GM12875 (cell line): ENCODE measurements around the gene KCNMA1.

ENCODE experiments used
- H3K4me3 ChIP-seq: one replicate; pipeline ENCODE4 v1.5.1; 2011; ENCODE audit warnings: low read depth, low read length, control low read depth
- TF ChIP-seq, protein P1 (sequence below): IDR thresholded peaks from 2 replicates; pipeline ENCODE4 v1.5.1; 2011; ENCODE audit warnings: low read depth, mild to moderate bottlenecking, control low read depth, inconsistent platforms, low read length, moderate library complexity, borderline replicate concordance; ENCODE audit not compliant: insufficient read depth

Gene KCNMA1

DNA sequence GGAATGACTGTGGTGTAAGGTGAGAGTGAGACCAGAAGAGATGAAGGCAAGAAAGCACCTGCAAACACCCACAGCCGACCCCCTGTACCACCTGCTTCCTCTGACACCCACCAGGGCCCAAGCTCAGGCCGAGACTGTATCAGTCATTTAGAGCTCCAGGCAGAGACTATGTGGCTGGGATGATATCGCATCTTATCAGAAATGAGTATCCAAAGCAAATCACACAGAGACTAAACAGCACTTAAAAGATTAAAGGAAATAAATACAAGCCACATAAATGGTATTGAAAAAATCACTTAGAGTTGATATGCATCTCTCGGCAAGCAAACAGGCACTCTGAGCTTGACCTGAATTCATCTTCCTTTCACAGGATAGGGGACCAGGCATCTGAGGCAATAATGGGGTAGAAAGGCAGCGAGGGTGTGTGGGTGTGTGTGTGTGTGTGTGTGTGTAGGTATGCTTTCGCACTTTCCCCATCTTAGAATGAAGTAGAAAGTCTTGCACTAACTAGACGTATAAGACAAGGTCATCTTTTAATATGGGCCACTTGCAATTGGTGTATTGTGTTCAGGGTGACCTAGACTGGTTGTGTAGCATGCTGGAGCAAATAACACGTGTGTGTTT lies 665.9 kb downstream of the KCNMA1 start:
- H3K4me3 ChIP-seq, result no peak overlapping the region
- TF ChIP-seq, protein P1, sequence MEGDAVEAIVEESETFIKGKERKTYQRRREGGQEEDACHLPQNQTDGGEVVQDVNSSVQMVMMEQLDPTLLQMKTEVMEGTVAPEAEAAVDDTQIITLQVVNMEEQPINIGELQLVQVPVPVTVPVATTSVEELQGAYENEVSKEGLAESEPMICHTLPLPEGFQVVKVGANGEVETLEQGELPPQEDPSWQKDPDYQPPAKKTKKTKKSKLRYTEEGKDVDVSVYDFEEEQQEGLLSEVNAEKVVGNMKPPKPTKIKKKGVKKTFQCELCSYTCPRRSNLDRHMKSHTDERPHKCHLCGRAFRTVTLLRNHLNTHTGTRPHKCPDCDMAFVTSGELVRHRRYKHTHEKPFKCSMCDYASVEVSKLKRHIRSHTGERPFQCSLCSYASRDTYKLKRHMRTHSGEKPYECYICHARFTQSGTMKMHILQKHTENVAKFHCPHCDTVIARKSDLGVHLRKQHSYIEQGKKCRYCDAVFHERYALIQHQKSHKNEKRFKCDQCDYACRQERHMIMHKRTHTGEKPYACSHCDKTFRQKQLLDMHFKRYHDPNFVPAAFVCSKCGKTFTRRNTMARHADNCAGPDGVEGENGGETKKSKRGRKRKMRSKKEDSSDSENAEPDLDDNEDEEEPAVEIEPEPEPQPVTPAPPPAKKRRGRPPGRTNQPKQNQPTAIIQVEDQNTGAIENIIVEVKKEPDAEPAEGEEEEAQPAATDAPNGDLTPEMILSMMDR, result no peak

DNA sequence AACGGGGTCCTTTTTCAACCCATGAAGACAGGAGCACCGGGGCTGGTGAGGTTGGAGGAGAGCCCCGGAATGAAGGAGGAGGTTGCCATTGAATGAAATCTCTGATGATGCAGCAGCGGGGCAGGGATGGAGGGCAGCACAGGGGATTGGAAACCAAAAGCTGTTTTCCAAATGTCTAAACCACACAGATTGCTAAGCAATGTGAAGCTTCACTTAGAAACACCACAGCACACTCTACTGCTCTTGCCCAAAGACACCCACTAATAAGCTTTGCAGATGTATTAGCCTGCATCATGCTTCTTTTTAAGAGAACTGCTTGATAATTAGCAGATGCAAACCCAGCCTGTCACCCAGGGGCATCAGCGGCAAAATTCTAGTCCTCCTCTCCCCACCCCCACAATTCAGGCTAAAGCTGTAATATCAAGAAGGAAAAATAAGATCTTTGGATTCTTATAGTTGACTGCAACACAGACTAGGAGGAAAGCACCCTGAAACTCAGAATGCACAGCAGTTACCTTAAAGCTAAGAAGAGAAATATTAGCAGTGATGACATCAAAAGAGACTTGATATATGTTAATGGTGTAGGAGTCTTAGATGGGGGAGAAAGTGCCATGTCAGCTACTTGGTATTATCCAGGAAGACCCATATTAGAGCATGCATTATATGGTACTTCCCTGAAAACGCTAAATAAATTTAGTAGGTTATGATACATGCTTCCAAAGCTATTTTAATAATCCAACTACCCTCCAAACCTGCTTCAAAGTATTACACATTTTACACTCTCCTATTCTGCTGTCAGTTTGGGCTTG lies 666.7 kb downstream of the KCNMA1 start:
- H3K4me3 ChIP-seq, result no peak overlapping the region
- TF ChIP-seq, protein P1, result no peak

DNA sequence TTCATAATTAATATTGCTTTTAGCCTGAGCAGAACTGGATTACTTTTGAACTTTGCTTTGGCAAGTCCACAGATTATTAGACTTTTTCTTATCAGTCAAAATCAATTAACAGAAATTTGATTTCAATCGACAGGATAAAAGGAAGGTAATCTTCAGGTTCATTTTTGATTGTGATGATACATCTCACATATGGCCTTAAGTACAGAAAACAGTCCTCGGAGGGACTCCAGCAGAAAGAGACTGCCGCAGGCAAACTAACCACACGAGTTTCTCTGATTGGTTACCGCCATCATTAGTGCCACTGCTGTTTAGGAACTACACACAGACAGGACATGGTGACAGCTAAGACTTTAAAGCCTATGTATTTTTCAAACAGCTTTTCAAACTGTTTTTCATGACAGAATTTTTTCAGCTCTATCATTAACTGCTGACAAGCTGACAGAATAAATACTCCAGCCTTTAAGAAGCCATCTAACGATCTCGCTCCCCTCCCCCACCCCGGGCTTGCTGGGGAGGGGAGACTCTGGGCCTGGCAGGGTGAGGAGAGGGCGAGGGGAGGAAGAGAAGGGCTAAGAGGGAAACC lies 668.2 kb downstream of the KCNMA1 start:
- TF ChIP-seq, protein P1, result no peak
- H3K4me3 ChIP-seq, result no peak overlapping the region

DNA sequence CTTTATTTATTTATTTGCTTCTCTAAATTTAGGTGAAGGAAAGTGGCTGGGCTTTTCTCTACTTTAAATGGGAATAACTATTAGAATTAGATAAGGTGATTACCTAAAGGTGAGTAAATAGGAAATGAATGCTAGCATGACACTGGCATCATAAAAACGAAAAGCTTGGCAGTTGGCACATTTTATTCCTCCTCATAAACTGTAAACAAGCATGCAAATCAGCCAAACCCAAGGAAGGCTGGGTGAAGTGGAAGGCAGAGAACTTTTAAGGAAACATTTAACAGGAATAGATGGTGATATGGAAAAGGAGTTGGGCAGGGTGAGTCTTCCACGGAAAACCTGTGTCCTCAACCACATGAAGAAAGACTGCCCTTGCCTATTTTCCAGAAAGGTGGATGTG lies 669.1 kb downstream of the KCNMA1 start:
- TF ChIP-seq, protein P1, result no peak

DNA sequence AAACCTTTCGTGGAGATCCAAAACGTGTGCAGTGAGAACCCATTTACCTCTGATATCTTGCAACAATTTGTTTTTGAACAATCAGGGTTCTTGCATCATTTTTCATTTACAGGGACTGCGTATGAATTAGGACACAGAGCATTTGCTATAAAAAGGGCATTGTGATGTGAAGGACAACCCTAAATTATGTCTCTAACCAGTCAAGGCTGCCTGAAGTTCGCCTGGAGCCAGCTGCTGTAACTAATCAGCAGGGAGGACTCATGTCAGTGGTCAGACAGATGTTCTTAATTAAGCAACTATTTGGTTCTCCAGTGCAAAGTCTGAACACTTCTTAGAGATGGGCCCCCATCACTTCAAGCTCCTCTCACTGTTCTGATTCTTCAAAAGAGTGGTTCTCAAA lies 674.8 kb downstream of the KCNMA1 start:
- no peak overlapping the region for H3K4me3 ChIP-seq
- TF ChIP-seq, protein P1, result no peak

More for the DNA sequence above, 669.1 kb downstream of the KCNMA1 start:
- H3K4me3 ChIP-seq, result no peak overlapping the region

DNA sequence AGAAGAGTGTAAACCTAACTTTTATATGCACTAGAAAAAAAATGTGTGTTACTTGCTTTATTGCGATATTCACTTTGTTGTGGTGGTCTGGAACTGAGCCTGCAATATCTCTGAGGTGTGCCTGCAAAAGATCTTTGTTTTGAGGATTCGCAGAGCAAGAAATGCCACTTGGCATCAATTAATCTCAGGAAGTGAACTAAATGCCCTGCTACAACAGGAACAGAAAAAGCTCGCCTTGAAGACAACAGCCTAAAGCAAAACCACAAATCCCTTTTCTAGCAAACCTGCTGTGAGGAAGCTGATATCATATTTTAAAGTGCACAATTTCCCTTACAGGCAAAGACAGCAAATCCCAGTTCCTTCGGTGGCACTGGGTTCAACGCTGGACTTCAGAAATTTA lies 675.8 kb downstream of the KCNMA1 start:
- TF ChIP-seq, protein P1, result no peak
- no peak overlapping the region for H3K4me3 ChIP-seq

DNA sequence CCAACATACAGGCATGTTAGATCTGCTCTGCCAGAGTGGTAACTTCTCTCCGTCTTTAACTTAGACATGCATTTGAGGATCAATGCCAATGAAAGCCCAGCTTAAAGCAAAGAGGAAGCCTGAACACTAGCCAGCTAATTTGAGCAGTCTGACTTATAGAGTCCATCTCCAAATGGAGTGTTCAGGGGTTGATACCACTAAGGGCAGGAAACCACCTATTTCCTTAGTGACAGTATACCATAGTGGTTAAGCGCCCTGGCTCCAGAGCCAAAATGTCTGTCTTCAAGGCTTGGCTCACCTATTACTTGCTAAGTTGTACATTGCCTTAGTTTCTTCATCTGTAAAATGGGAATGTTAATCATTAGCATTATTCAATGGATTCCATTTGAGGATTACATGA lies 678.5 kb downstream of the KCNMA1 start:
- TF ChIP-seq, protein P1, result no peak
- H3K4me3 ChIP-seq, result no peak overlapping the region
